HAP-1 (cell line): ENCODE data around the gene SLC9B1.
A peak's percentile ranks its signal among the peaks of the same experiment; 100 is the strongest.

Experiments used
- DNase-seq, 2 experiments: peaks; one replicate each; pipeline ENCODE4 v3.0.0-alpha.2; 2016 to 2020; ENCODE audit warnings: low spot score in 2 of 2
- H3K27me3 ChIP-seq: fragments of 250-450 bp; sonication (Bioruptor Pico); 2 replicates; pipeline ENCODE4 v1.5.1; 2020; ENCODE audit warnings: low read depth, mild to moderate bottlenecking, moderate library complexity
- H3K36me3 ChIP-seq: fragments of 250-450 bp; sonication (Bioruptor Pico); replicated peaks from 2 replicates; pipeline ENCODE4 v1.5.1; 2020; ENCODE audit warnings: mild to moderate bottlenecking
- H3K4me1 ChIP-seq: fragments of 250-450 bp; sonication (Bioruptor Pico); 2 replicates; pipeline ENCODE4 v1.5.1; 2020; ENCODE audit warnings: mild to moderate bottlenecking
- H3K4me3 ChIP-seq: fragments of 250-450 bp; sonication (Bioruptor Pico); 2 replicates; pipeline ENCODE4 v1.5.1; 2020; ENCODE audit warnings: mild to moderate bottlenecking, moderate library complexity
- H3K9me3 ChIP-seq: fragments of 250-450 bp; sonication (Bioruptor Pico); 2 replicates; pipeline ENCODE4 v1.5.1; 2020; ENCODE audit warnings: mild to moderate bottlenecking, moderate library complexity
- in situ Hi-C: fragments of 300-500 bp; cut with MboI; formaldehyde crosslinking; loops from 3 replicates; pipeline ENCODE4 v1.14.3; 2020; ENCODE audit warnings: low sequenced_read_pairs, inconsistent platforms, mixed read lengths

SLC9B1 gene, protein sequence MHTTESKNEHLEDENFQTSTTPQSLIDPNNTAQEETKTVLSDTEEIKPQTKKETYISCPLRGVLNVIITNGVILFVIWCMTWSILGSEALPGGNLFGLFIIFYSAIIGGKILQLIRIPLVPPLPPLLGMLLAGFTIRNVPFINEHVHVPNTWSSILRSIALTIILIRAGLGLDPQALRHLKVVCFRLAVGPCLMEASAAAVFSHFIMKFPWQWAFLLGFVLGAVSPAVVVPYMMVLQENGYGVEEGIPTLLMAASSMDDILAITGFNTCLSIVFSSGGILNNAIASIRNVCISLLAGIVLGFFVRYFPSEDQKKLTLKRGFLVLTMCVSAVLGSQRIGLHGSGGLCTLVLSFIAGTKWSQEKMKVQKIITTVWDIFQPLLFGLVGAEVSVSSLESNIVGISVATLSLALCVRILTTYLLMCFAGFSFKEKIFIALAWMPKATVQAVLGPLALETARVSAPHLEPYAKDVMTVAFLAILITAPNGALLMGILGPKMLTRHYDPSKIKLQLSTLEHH

DNA sequence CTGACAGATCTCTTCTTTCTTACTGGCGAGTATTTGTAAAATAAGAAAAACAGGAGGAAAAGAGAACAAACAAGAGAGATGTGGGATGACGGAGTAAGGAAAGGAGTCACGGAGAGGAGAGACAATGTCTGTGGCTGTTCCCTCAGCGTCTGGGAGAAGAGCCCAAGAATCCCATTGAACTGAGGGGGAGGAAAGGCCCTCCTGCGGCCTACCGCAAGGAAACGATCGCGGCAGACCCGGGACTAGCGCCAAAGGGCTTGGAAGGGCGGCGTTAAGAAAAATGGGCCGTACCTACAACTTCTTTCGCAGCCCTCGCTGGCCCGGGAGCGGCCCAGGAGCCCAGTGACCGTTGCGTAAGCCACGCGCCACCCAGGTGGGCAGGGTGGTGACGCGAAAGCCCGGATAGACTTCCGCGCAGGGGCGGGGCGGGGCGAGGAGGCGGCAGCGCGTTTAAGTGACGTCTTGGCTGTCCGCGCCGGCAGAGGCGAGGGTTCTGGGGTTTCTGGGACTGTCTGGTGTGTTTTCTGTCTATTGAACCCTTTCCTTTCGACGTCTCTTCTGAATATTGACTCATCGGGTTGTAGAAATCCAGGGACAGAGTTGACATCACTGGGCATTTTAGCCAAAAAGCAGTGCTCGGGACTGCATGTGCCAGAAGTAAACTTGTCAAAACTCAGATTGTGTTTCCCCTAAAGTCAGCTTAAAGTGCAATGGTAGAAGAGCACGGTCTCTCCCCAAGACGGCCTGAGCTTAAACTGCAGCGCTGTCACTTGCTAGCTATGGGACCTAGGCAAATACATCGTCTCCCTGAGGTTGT, at the start of gene SLC9B1:
Gene SLC9B1, minus strand, starts transcription at position 398 of the 817 bp plus-strand sequence. CDS start 27,994 bp downstream, outside the sequence.
- Histone ChIP-seq H3K9me3 (no peaks in the 10 kb centered on the region), H3K4me3 (peak within 1 kb of the TSS; percentile 38), H3K4me1 (peaks cover 7% of the 10 kb centered on the region; the same call in 1 of the 2 replicates), H3K27me3 (no peaks in the 10 kb centered on the region), H3K36me3 (no peaks in the 10 kb centered on the region)
- in situ Hi-C loops, result no loop called here
- peak; percentile 72 to 93 for DNase-seq

DNA sequence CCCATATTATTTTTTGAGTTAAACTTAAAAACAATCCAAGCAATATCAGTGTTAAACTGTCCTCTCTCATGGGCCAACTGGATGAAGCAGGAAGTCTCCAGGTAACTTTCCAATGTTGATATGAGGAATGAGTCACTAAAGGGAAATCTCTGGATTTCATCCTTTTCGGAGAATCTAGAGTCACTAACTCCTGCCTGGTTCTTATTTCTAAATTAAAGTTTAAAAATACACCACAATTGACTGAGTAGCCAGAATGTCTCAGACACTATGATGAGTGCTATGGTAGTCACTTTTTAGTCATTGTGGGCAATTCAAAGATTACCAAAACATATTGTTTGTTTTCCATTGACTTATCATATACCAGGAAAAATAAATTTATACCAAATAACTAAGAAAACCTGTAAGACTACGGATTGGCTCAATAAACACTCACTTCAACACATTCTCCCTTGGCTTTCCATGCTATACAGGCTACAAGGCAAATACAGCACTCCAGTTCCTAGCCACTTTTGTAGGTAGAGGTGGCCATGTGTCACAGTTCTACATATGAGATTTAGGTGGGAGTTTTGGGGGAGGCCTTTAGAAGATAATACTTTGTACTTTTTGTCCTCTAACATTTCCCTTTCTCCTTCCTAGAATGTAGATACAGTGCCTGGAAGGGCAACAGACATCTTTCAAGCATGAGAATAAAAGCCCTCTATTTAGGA, 48.5 kb upstream of the SLC9B1 start:
- no peaks in the 10 kb centered on the region for H3K27me3 ChIP-seq
- no peak for DNase-seq
- no peak overlapping the region for H3K4me3 ChIP-seq
- in situ Hi-C loops, result no loop called here
- H3K9me3 ChIP-seq, result no peaks in the 10 kb centered on the region
- peaks cover 6% of the 10 kb centered on the region for H3K36me3 ChIP-seq
- H3K4me1 ChIP-seq, result peaks cover 3% of the 10 kb centered on the region

DNA sequence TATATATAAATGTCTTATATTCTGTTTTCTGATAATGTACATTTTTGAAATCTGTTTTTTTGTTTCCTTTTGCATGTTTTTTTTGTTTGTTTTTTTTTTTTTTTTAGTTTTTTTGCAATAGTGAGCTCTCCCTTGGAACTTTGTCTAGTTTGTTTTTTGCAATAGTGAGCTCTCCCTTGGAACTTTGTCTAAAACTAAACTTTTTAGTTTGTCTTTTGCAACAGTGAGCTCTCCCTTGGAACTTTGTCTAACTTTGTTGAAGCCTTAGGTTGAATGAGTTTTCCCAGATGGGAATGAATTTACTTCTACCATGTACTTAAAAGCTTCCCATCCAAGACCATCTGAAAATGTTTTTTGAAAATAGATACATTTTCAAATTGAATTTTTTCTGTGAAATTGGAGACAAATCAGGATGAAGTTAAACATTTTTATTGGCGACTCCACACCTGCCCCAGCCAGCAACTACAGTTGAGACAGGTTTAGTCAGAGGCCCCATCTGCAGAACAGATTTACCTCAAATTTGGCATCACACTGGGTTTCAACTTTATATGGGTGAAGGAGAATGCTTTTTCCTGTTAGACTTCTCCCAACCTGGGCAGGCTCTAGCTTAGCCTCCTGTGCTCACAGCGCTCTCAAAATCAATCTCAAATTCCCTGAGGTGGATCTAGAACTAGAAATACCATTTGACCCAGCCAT, 41.1 kb upstream of the SLC9B1 start:
- H3K36me3 ChIP-seq, result peaks cover 9% of the 10 kb centered on the region; the same call in 1 of the 2 replicates

DNA sequence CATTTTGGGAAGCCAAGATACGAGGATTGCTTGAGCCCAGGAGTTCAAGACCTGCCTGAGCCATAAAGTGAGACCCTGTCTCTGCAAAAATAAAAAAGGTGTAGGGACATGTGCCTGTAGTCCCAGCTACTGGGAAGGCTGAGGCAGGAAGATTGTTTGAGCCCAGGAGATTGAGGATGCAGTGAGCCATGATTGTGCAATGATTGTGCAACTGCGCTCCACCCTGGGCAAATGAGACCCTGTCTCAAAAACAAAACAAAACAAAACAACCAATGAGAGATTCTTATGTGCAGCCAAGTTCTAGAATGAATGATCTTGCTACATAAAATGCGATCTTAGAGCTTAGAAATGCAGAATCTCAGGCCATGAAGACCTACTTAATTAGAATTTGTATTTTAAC, 34.5 kb upstream of the SLC9B1 start:
- no peak overlapping the region for H3K4me3 ChIP-seq

More for the DNA sequence above, 41.1 kb upstream of the SLC9B1 start:
- H3K27me3 ChIP-seq, result no peaks in the 10 kb centered on the region
- peaks cover 3% of the 10 kb centered on the region for H3K4me1 ChIP-seq
- DNase-seq, result no peak
- H3K4me3 ChIP-seq, result no peak overlapping the region
- in situ Hi-C loops, result no loop called here
- H3K9me3 ChIP-seq, result no peaks in the 10 kb centered on the region

DNA sequence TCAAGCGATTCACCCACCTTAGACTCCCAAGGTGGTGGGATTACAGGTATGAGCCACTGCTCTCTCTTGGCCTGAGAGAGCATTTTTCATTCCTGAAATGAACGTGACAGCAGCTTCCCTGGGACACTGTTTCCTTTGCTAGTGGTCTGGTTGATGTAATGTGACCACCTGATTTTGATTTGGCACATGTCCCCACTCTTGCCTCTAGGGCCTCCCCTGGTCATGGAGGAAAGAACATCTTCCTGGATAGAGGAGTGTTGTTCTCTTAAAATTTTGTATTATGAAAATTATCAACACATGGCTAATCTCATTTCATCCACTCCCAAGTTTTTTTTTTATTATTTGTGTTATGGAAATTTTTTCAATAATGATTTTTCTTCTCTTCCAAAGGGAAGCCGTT, 33.3 kb upstream of the SLC9B1 start:
- H3K27me3 ChIP-seq, result no peaks in the 10 kb centered on the region
- H3K36me3 ChIP-seq, result peaks cover 5% of the 10 kb centered on the region; the same call in 1 of the 2 replicates
- DNase-seq, result no peak
- in situ Hi-C loops, result no loop called here
- peaks cover 3% of the 10 kb centered on the region; the same call in 1 of the 2 replicates for H3K4me1 ChIP-seq
- no peak overlapping the region for H3K4me3 ChIP-seq
- no peaks in the 10 kb centered on the region for H3K9me3 ChIP-seq

More for the DNA sequence above, 34.5 kb upstream of the SLC9B1 start:
- Histone ChIP-seq H3K9me3 (no peaks in the 10 kb centered on the region), H3K27me3 (no peaks in the 10 kb centered on the region), H3K36me3 (no peaks in the 10 kb centered on the region), H3K4me1 (peaks cover 3% of the 10 kb centered on the region; the same call in 1 of the 2 replicates)
- in situ Hi-C loops, result no loop called here
- no peak for DNase-seq

DNA sequence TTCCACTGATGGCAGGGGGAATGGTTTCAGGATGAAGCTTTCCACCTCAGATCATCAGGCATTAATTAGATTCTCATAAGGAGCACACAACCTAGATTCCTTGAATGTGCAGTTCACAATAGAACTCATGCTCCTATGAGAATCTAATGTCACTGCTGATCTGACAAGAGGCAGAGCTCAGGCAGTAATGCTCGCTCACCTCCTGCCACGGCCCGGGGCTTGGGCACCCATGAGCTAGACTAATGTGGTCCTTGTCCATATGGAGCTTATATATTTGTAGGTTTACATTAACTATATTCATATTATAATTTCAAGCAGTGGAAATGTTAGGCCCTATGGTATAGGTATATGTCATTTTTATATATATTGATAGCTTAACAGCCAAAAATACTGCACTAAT, 32.6 kb upstream of the SLC9B1 start:
- no peak for DNase-seq
- Histone ChIP-seq H3K4me3 (no peak overlapping the region), H3K9me3 (no peaks in the 10 kb centered on the region), H3K36me3 (peaks cover 5% of the 10 kb centered on the region; the same call in 1 of the 2 replicates), H3K4me1 (peaks cover 3% of the 10 kb centered on the region; the same call in 1 of the 2 replicates), H3K27me3 (no peaks in the 10 kb centered on the region)
- in situ Hi-C loops, result no loop called here

DNA sequence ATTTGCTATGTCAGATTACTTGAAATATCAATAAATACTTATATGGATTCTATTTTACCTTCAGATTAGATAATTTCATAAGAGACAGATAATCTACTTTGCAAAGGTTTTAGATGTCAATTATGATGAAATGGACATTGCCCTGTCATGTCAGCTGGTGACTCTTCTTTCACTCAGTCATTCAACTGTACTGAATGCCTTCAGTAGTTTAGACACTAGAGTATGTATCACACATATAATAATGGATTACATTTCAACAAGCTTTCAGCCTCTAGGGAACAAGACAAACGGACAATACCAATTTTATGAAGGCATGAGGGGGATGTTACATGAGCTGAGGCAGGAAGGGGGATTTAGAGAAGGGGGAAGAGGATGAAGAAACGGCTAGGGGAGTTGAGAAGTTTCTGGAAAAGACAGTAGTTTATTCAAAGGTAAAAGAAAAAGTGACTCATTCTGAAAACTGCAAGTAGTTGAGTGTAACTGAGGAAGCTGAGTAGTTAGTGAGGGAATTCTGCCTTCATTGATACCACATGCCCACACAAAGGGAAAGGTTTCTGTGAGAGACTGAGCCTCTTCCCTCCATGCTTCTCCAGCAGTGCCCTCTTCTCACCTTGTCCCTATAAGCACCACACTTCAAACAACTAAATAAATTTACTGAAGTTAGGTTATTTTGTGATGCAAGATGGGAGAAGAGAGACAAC, 31.4 kb upstream of the SLC9B1 start:
- Histone ChIP-seq H3K27me3 (no peaks in the 10 kb centered on the region), H3K4me3 (no peak overlapping the region), H3K4me1 (peaks cover 3% of the 10 kb centered on the region; the same call in 1 of the 2 replicates), H3K36me3 (peaks cover 5% of the 10 kb centered on the region; the same call in 1 of the 2 replicates), H3K9me3 (no peaks in the 10 kb centered on the region)
- DNase-seq, result no peak
- in situ Hi-C loops, result no loop called here

DNA sequence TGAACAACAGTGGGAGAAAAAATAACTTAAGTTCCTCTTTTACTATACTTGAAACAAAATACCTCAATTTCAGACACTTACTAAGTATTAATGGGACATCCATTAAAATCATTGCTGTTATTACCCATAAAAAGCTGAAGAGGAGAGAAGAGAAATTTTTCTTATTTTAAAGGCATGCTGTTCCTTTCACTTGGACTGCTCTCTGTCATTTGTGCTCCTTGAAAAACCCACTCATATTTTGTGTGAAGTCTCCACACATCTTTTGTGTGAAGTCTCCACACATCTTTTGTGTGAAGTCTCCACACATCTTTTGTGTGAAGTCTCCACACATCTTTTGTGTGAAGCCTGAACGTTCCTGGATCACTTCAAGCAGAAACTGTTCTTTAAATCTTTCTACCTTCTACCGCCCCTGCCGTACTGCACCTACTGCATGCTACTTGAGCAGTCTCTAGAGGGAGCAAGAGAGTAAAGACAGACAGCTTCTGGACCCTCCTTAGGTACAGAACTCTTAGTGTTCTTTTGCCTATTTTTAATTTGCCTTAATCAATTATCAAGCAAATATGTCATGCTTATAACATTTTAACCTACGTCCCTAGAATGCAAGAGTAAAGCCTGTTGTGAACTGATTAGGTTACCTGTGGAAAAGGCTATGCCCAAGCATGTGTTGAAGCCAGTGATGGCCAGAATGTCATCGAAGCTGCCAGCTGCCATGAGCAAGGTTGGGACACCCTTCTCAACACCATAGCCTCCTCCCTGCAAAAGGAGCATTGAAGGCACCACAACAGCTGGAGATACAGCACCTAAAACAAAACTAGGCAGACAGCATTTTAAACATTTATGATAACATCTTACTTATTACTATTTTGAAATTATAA, 27.1 kb upstream of the SLC9B1 start:
- peaks cover 8% of the 10 kb centered on the region for H3K36me3 ChIP-seq
- in situ Hi-C loops, result no loop called here
- peak; percentile 52 to 66 for DNase-seq
- no peaks in the 10 kb centered on the region for H3K9me3 ChIP-seq
- H3K27me3 ChIP-seq, result no peaks in the 10 kb centered on the region
- no peak overlapping the region for H3K4me3 ChIP-seq
- no peaks in the 10 kb centered on the region for H3K4me1 ChIP-seq

DNA sequence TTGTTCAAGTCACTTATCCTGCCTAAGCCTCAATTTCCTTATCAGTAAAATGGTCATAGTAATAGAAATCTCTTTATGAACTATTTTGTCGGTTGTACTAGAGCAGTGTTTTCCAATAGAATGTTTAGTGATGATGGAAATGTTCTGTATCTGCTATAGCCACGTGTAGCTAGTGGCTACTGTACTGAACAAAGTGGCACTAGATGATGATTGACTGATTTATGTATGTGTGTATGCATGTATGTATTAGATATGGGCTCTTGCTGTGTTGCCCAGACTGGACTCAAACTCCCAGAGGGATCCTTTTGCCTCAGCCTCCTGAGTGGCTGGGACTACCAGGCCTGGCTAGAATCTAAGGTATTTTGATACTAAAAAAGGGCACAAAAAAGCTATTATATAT, 24.7 kb upstream of the SLC9B1 start:
- Histone ChIP-seq H3K9me3 (no peaks in the 10 kb centered on the region), H3K4me3 (no peak overlapping the region), H3K27me3 (no peaks in the 10 kb centered on the region), H3K36me3 (peaks cover 8% of the 10 kb centered on the region), H3K4me1 (no peaks in the 10 kb centered on the region)
- DNase-seq, result no peak
- in situ Hi-C loops, result no loop called here

DNA sequence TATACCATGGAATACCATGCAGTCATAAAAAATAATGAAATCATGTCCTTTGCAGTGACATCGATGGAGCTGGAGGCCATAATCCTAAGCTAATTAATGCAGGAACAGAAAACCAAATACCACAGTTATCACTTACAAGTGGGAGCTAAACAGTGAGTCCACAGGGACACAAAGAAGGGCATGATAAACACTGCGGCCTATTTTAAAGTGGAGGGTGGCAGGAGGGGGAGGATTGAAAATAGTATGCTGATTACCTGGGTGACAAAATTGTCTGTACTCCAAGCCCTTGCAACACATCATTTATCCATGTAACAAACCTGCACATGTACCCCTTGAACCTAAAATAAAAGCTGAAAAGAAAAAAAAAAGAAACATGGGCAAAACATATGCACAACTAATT, 16.7 kb upstream of the SLC9B1 start:
- no peaks in the 10 kb centered on the region for H3K4me1 ChIP-seq
- in situ Hi-C loops, result no loop called here
- no peaks in the 10 kb centered on the region for H3K9me3 ChIP-seq
- no peaks in the 10 kb centered on the region for H3K27me3 ChIP-seq
- no peak for DNase-seq
- H3K4me3 ChIP-seq, result no peak overlapping the region
- H3K36me3 ChIP-seq, result no peaks in the 10 kb centered on the region

DNA sequence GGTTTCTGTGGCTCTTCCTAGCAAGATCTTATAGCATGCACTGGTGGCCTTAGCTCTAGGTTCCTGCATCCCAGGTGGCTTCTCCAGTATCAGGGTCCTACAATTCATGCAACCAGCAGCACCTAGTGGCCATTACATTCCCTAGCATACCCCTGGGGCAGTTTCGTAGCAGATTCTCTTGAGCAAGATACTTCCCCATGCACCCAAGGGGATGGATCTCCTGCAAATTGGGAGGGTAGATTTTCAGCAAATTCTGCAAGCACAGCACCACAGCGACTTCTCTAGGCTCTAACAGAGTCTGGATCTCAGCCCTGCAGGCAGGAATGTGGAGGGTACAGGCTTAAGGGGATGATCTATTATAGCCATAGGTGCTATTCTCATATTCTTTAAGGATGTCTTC, 13.1 kb upstream of the SLC9B1 start:
- Histone ChIP-seq H3K4me1 (no peaks in the 10 kb centered on the region), H3K27me3 (no peaks in the 10 kb centered on the region), H3K4me3 (no peak overlapping the region), H3K36me3 (no peaks in the 10 kb centered on the region), H3K9me3 (no peaks in the 10 kb centered on the region)
- in situ Hi-C loops, result no loop called here
- DNase-seq, result peak; percentile 47 to 53

DNA sequence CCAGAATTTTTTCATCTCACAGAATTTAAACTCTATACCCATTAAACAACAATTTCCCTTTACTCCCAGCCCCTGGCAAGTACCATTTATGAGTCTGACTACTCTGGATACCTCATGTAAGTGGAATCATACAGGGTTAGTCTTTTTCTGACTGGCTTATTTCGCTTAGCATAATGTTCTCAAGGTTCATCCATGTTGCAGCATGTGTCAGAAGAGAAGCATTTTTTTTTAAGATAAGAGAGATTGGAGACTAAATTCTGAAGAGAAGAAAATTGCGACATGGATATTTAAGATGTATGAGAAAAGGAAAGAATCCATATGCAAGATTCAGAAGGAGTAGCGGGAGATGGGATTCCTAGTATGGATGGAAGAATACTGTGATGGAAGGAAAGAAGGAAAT, 11.3 kb upstream of the SLC9B1 start:
- in situ Hi-C loops, result no loop called here
- no peaks in the 10 kb centered on the region for H3K9me3 ChIP-seq
- no peaks in the 10 kb centered on the region for H3K27me3 ChIP-seq
- no peaks in the 10 kb centered on the region for H3K4me1 ChIP-seq
- no peak for DNase-seq
- no peaks in the 10 kb centered on the region for H3K36me3 ChIP-seq
- H3K4me3 ChIP-seq, result no peak overlapping the region
